ENCODE results near the gene ACTG2.
"Not testable (repeated sequence)": the region's sequence is repeated elsewhere in the genome, so short reads cannot be mapped to it uniquely, and the experiment has no call there.

Gene ACTG2

GRCh38 chr2:73937899-73938298 is 45.1 kb downstream of the ACTG2 start:
- Histone ChIP-seq H2BK12ac (ENCODE audit: low read length) (no peak overlapping the region), H3K27ac (replicated peaks; ENCODE audit: low read length) (no peak overlapping the region), H2BK15ac (ENCODE audit: low read length) (no peak overlapping the region), H2AFZ (ENCODE audit: low read length) (no peak overlapping the region), H4K91ac (ENCODE audit: low read depth, low read length, poor library complexity) (no peak overlapping the region), H3K14ac (ENCODE audit: low read length) (no peak overlapping the region), H4K8ac (ENCODE audit: low read depth, low read length) (no peak overlapping the region), H3K4ac (ENCODE audit: low read length) (no peak overlapping the region), H3K4me2 (ENCODE audit: insufficient read depth, low read length, poor library complexity, severe bottlenecking) (no peak overlapping the region), H3K9me3 (replicated peaks in 1 of 2; ENCODE audit: control insufficient read depth in 2 of 2, insufficient read depth in 1 of 2, low read depth in 1 of 2, low read length in 2 of 2) (no peaks in the 10 kb centered on the region), H2BK120ac (ENCODE audit: low read depth, low read length) (no peak overlapping the region), H3K79me1 (ENCODE audit: low read depth, low read length) (no peaks in the 10 kb centered on the region), H3K4me1 (ENCODE audit: control insufficient read depth in 2 of 2, insufficient read depth in 1 of 2, low read depth in 1 of 2, low read length in 2 of 2) (peaks cover 0 to 3% of the 10 kb centered on the region in 2 donors), H3K23ac (ENCODE audit: low read depth, low read length, poor library complexity) (no peak overlapping the region), H3K9ac (ENCODE audit: low read depth, low read length, poor library complexity) (no peak overlapping the region), H3K18ac (ENCODE audit: low read length) (no peak overlapping the region), H2AK5ac (ENCODE audit: low read depth, low read length) (no peak overlapping the region), H2BK5ac (ENCODE audit: low read length) (no peak overlapping the region), H3K4me3 (ENCODE audit: low read length in 2 of 2) (no peak overlapping the region), H3K36me3 (replicated peaks in 1 of 2; ENCODE audit: control insufficient read depth in 2 of 2, insufficient read depth in 2 of 2, low read length in 2 of 2) (peaks cover 7 to 98% of the 10 kb centered on the region in 2 donors), H3K27me3 (ENCODE audit: control insufficient read depth in 3 of 3, insufficient read depth in 3 of 3, low read depth in 1 of 3, low read length in 3 of 3) (no peaks in the 10 kb centered on the region)
- no peak for DNase-seq (ENCODE audit: low spot score)

DNA sequence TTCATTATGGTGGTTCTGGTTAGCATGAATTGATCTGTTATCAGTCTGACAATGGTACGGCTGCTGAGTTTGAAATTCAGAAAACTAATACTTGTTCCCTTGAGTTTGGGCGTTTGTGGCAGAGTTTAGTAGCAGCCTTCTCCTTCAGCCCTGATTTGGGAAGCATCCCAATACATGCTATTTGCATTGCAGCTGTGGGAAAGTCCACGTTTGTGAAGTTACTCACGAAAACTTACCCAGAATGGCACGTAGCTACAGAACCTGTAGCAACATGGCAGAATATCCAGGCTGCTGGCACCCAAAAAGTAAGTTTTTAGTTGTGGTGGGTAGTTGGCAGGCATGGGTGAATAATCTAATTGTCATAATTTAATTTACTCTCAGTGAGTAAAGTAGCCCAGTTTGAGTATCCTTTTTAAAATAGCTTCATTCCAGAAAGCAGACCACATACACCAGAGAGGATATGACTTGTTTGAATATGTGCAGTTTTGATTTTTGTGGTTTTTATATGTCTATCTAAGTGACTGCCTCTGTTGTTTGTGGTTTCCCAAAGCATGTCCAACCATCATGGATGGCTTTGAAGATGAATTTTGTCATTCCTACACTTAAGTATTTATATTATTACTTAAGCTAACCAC is 46.0 kb downstream of the ACTG2 start:
- H2BK12ac ChIP-seq (ENCODE audit: low read length), result no peak overlapping the region
- WGBS, 2 donors (ENCODE audit: extremely low coverage in 2 of 2, insufficient read length in 2 of 2, insufficient replicate concordance in 1 of 2), result no CpG with 5 or more reads among the region's 5 CpGs

GRCh38 chr2:73939419-73939818 is 46.6 kb downstream of the ACTG2 start:
- Histone ChIP-seq H3K4ac (ENCODE audit: low read length) (no peak overlapping the region), H3K18ac (ENCODE audit: low read length) (no peak overlapping the region), H4K8ac (ENCODE audit: low read depth, low read length) (no peak overlapping the region), H3K4me2 (ENCODE audit: insufficient read depth, low read length, poor library complexity, severe bottlenecking) (no peak overlapping the region), H3K4me3 (ENCODE audit: low read length in 2 of 2) (no peak overlapping the region), H3K27ac (replicated peaks; ENCODE audit: low read length) (no peak overlapping the region), H2BK5ac (ENCODE audit: low read length) (no peak overlapping the region), H3K14ac (ENCODE audit: low read length) (no peak overlapping the region), H2BK120ac (ENCODE audit: low read depth, low read length) (no peak overlapping the region), H4K91ac (ENCODE audit: low read depth, low read length, poor library complexity) (no peak overlapping the region), H2AK5ac (ENCODE audit: low read depth, low read length) (no peak overlapping the region), H3K27me3 (ENCODE audit: control insufficient read depth in 3 of 3, insufficient read depth in 3 of 3, low read depth in 1 of 3, low read length in 3 of 3) (no peaks in the 10 kb centered on the region), H3K23ac (ENCODE audit: low read depth, low read length, poor library complexity) (no peak overlapping the region), H3K79me1 (ENCODE audit: low read depth, low read length) (no peaks in the 10 kb centered on the region), H2BK15ac (ENCODE audit: low read length) (no peak overlapping the region), H3K36me3 (replicated peaks in 1 of 2; ENCODE audit: control insufficient read depth in 2 of 2, insufficient read depth in 2 of 2, low read length in 2 of 2) (peaks cover 5 to 98% of the 10 kb centered on the region in 2 donors), H2AFZ (ENCODE audit: low read length) (no peak overlapping the region), H3K9ac (ENCODE audit: low read depth, low read length, poor library complexity) (no peak overlapping the region), H2BK12ac (ENCODE audit: low read length) (no peak overlapping the region), H3K9me3 (replicated peaks in 1 of 2; ENCODE audit: control insufficient read depth in 2 of 2, insufficient read depth in 1 of 2, low read depth in 1 of 2, low read length in 2 of 2) (no peaks in the 10 kb centered on the region), H3K4me1 (ENCODE audit: control insufficient read depth in 2 of 2, insufficient read depth in 1 of 2, low read depth in 1 of 2, low read length in 2 of 2) (peaks cover 0 to 3% of the 10 kb centered on the region in 2 donors)
- no peak for DNase-seq (ENCODE audit: low spot score)
- WGBS, 2 donors (ENCODE audit: extremely low coverage in 2 of 2, insufficient read length in 2 of 2, insufficient replicate concordance in 1 of 2), result no CpG with 5 or more reads among the region's 2 CpGs

More for the DNA sequence above, 46.0 kb downstream of the ACTG2 start:
- no peak overlapping the region for H3K4ac ChIP-seq (ENCODE audit: low read length)
- no peak overlapping the region for H3K4me2 ChIP-seq (ENCODE audit: insufficient read depth, low read length, poor library complexity, severe bottlenecking)
- peaks cover 5 to 98% of the 10 kb centered on the region in 2 donors for H3K36me3 ChIP-seq (replicated peaks in 1 of 2; ENCODE audit: control insufficient read depth in 2 of 2, insufficient read depth in 2 of 2, low read length in 2 of 2)
- no peak overlapping the region for H2AK5ac ChIP-seq (ENCODE audit: low read depth, low read length)
- no peak overlapping the region for H2BK5ac ChIP-seq (ENCODE audit: low read length)
- no peak overlapping the region for H3K18ac ChIP-seq (ENCODE audit: low read length)
- no peak overlapping the region for H2BK15ac ChIP-seq (ENCODE audit: low read length)
- no peaks in the 10 kb centered on the region for H3K79me1 ChIP-seq (ENCODE audit: low read depth, low read length)
- H2AFZ ChIP-seq (ENCODE audit: low read length), result no peak overlapping the region
- no peak overlapping the region for H4K8ac ChIP-seq (ENCODE audit: low read depth, low read length)
- H3K9me3 ChIP-seq (replicated peaks in 1 of 2; ENCODE audit: control insufficient read depth in 2 of 2, insufficient read depth in 1 of 2, low read depth in 1 of 2, low read length in 2 of 2), result no peaks in the 10 kb centered on the region
- H3K9ac ChIP-seq (ENCODE audit: low read depth, low read length, poor library complexity), result no peak overlapping the region
- H3K27me3 ChIP-seq (ENCODE audit: control insufficient read depth in 3 of 3, insufficient read depth in 3 of 3, low read depth in 1 of 3, low read length in 3 of 3), result no peaks in the 10 kb centered on the region
- H3K4me3 ChIP-seq (ENCODE audit: low read length in 2 of 2), result no peak overlapping the region
- H3K14ac ChIP-seq (ENCODE audit: low read length), result no peak overlapping the region
- no peak overlapping the region for H2BK120ac ChIP-seq (ENCODE audit: low read depth, low read length)
- no peak for DNase-seq (ENCODE audit: low spot score)
- H3K4me1 ChIP-seq (ENCODE audit: control insufficient read depth in 2 of 2, insufficient read depth in 1 of 2, low read depth in 1 of 2, low read length in 2 of 2), result peaks cover 0 to 3% of the 10 kb centered on the region in 2 donors
- no peak overlapping the region for H4K91ac ChIP-seq (ENCODE audit: low read depth, low read length, poor library complexity)
- no peak overlapping the region for H3K27ac ChIP-seq (replicated peaks; ENCODE audit: low read length)
- H3K23ac ChIP-seq (ENCODE audit: low read depth, low read length, poor library complexity), result no peak overlapping the region

GRCh38 chr2:73940066-73940465 is 47.3 kb downstream of the ACTG2 start:
- not testable (repeated sequence) for H2BK12ac ChIP-seq (ENCODE audit: low read length); H4K8ac ChIP-seq (ENCODE audit: low read depth, low read length); H3K4me3 ChIP-seq (ENCODE audit: low read length in 2 of 2); H3K27ac ChIP-seq (replicated peaks; ENCODE audit: low read length); H2BK120ac ChIP-seq (ENCODE audit: low read depth, low read length); H2BK5ac ChIP-seq (ENCODE audit: low read length); H3K4me1 ChIP-seq (ENCODE audit: control insufficient read depth in 2 of 2, insufficient read depth in 1 of 2, low read depth in 1 of 2, low read length in 2 of 2); H3K4ac ChIP-seq (ENCODE audit: low read length); H3K4me2 ChIP-seq (ENCODE audit: insufficient read depth, low read length, poor library complexity, severe bottlenecking); H3K27me3 ChIP-seq (ENCODE audit: control insufficient read depth in 3 of 3, insufficient read depth in 3 of 3, low read depth in 1 of 3, low read length in 3 of 3); DNase-seq (ENCODE audit: low spot score); H4K91ac ChIP-seq (ENCODE audit: low read depth, low read length, poor library complexity); H3K18ac ChIP-seq (ENCODE audit: low read length); H3K14ac ChIP-seq (ENCODE audit: low read length); H3K9me3 ChIP-seq (replicated peaks in 1 of 2; ENCODE audit: control insufficient read depth in 2 of 2, insufficient read depth in 1 of 2, low read depth in 1 of 2, low read length in 2 of 2); H3K23ac ChIP-seq (ENCODE audit: low read depth, low read length, poor library complexity); H2AK5ac ChIP-seq (ENCODE audit: low read depth, low read length); H2BK15ac ChIP-seq (ENCODE audit: low read length); H3K9ac ChIP-seq (ENCODE audit: low read depth, low read length, poor library complexity); H3K79me1 ChIP-seq (ENCODE audit: low read depth, low read length); H2AFZ ChIP-seq (ENCODE audit: low read length)
- H3K36me3 ChIP-seq (replicated peaks in 1 of 2; ENCODE audit: control insufficient read depth in 2 of 2, insufficient read depth in 2 of 2, low read length in 2 of 2), result peaks cover 5 to 99% of the 10 kb centered on the region in 2 donors
- WGBS, 2 donors (ENCODE audit: extremely low coverage in 2 of 2, insufficient read length in 2 of 2, insufficient replicate concordance in 1 of 2), result no CpG with 5 or more reads among the region's 1 CpG
